ENCODE measurements around the gene CEBPG. TPM values are rescaled to one million over a fixed set of nuclear protein-coding genes. Genes with fewer than 3 reads are reported as not detected.

The CEBPG gene
- total RNA-seq, 1 donor from 2014 or later: 23.9 TPM

- intact Hi-C loops (cut with micrococcal nuclease): no loop called here
Measured at GRCh38 chr19:33418871-33419787, 45.6 kb downstream of the CEBPG start.

GRCh38 chr19:33419788-33420130 lies 46.2 kb downstream of the CEBPG start:
- intact Hi-C loops (cut with micrococcal nuclease): no loop called here

GRCh38 chr19:33420821-33421220 lies 47.3 kb downstream of the CEBPG start:
- intact Hi-C loops (cut with micrococcal nuclease): no loop called here

DNA sequence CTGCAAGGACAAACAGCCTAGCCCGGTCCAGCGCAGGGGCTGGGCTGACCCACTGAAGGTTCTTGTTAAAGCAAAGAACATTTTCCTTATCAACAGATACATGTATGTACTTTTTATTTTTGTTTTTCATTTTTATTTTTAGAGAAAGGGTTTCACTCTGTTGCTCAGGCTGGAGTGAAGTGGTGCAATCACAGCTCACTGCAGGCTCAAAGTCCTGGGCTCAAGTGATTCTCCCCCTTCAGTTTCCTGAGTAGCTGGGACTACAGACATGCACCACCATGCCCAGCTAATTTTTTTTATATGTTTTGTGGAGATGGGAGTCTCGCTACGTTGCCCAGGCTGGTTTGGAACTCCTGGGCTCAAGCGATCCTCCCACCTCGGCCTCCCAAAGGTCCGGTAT lies 47.9 kb downstream of the CEBPG start:
- intact Hi-C loops (cut with micrococcal nuclease): no loop called here

GRCh38 chr19:33422369-33423180 lies 49.1 kb downstream of the CEBPG start:
- intact Hi-C loops (cut with micrococcal nuclease): no loop called here

- intact Hi-C loops (cut with micrococcal nuclease): no loop called here
Measured at GRCh38 chr19:33424181-33424580, 50.7 kb downstream of the CEBPG start.

GRCh38 chr19:33426621-33427361 lies 53.3 kb downstream of the CEBPG start:
- intact Hi-C loops (cut with micrococcal nuclease): no loop called here

DNA sequence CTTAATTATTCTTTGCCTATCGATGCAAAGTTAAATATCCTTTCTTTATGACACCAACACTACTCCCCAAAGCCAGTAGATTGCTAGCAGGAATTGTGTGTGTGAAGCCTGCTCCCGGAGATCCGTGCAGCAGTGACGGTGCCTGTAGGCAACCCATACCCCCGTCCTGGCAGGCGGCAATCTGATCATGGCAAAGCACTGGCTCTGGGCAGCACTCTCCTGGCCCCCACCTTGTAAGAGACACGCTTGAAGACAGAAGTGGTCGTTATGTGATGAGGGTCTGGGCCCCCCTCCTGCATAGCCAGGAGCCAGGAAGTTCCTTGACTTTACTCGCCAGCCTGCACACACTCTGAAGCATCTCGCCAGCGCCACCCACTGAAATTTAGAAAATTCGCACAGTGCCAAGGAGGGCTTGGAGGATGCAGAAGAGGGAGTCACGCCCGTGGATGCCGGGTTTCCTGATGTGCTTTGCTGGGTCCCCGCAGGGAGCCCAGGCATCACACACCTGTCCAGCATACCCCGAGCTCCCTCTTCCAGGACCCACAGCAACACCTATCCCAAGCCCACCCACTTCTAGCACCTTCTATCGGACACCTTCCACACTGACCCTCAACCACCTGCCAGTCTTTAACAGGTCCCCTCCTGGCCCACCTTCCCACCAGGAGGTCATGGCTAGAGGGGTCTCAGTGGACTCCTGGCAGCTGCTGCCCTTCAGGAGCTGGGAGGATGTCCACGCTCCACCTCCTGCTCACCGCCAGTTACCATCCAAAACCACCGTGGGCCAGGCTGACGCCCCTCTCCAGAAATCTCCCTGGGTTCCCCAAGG lies 54.5 kb downstream of the CEBPG start:
- intact Hi-C loops (cut with micrococcal nuclease): no loop called here

GRCh38 chr19:33428627-33429125 lies 55.2 kb downstream of the CEBPG start:
- intact Hi-C loops (cut with micrococcal nuclease): no loop called here

- intact Hi-C loops (cut with micrococcal nuclease): loop anchor here (1.0 kb wide), 1 partner anchor 666 kb away; no protein-coding TSS in a partner anchor
Measured at GRCh38 chr19:33429891-33430673, 56.6 kb downstream of the CEBPG start.

DNA sequence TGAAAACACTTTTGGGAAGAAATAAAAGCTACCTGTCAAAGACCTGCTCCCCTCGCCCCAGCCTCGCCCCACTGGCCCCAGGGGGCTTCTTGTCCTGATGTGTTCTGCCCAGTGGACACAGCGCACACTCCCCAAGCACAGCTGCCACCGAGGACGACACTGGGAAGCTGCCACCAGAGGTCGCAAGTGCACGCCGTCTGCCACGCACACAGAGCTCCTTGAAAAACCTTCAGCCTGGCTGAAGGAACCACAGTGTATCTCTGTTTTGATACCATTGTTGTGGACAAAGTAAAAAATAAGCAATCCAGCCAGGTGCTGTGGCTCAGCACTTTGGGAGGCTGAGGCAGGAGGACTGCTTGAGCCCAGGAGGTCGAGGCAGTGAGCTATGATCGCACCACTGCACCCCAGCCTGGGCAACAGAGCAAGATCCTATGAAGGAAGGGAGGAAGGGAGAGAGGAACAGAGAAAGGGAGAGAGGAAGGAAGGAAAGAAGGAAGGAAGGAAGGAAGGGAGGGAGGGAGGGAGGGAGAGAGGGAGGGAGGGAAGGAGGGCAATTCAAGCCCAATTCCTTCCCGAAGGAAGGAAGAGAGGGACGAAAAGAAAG lies 57.3 kb downstream of the CEBPG start:
- intact Hi-C loops (cut with micrococcal nuclease): loop anchor here (1.0 kb wide), 1 partner anchor 666 kb away; no protein-coding TSS in a partner anchor

- intact Hi-C loops (cut with micrococcal nuclease): no loop called here
Measured at GRCh38 chr19:33432015-33432414, 58.5 kb downstream of the CEBPG start.

Other genes with a start within 250 kb of the CEBPG start
- not detected in 2 replicates for gene WDR88, start 241.6 kb upstream of the CEBPG start, total RNA-seq
- gene LRP3, start 179.4 kb upstream of the CEBPG start, total RNA-seq: 0.05 and 0.10 TPM in 2 replicates
- gene SLC7A10, start 147.9 kb upstream of the CEBPG start, total RNA-seq: not detected in 2 replicates
- gene CEBPA, start 71.2 kb upstream of the CEBPG start, total RNA-seq: 0.24 and 0.51 TPM in 2 replicates
- gene PEPD, start 148.1 kb downstream of the CEBPG start, total RNA-seq: 18.4 and 24.3 TPM in 2 replicates
- gene CHST8, start 248.2 kb downstream of the CEBPG start, total RNA-seq: not detected in 2 replicates

All from T-helper 1 cell treated with Interleukin-12 subunit alpha and Interleukin-12 subunit beta and Interleukin-4 antibody, amounts not matched to agents 30 ng/mL and 1 ng/mL, for 36 hours (primary cell).